Measurements from ENCODE around the gene DNASE2B.
A peak's percentile ranks its signal among the peaks of the same experiment; 100 is the strongest.

DNASE2B gene

GRCh38 chr1:84365225-84366221, 32.8 kb upstream of the DNASE2B start:
- Histone ChIP-seq H3K27ac (ENCODE audit: low read depth, low read length, poor library complexity, severe bottlenecking) (no peak overlapping the region), H3K9me2 (ENCODE audit: low read depth, low read length) (no peaks in the 10 kb centered on the region)

GRCh38 chr1:84366786-84367185, 31.5 kb upstream of the DNASE2B start:
- no peaks in the 10 kb centered on the region for H3K9me2 ChIP-seq (ENCODE audit: low read depth, low read length)
- no peak overlapping the region for H3K27ac ChIP-seq (ENCODE audit: low read depth, low read length, poor library complexity, severe bottlenecking)
- H3F3A ChIP-seq (ENCODE audit: insufficient read depth, low read length): no peaks in the 10 kb centered on the region
- no peak overlapping the region for H3K4me3 ChIP-seq (ENCODE audit: low read depth, low read length, poor library complexity, severe bottlenecking)
- H2AFZ ChIP-seq (ENCODE audit: low read length): no peak overlapping the region
- H3K4me2 ChIP-seq (ENCODE audit: low read length): no peak overlapping the region
- H4K20me1 ChIP-seq (ENCODE audit: insufficient read depth, low read length): no peaks in the 10 kb centered on the region
- no peak overlapping the region for H3K9ac ChIP-seq (ENCODE audit: low read length)
- no peaks in the 10 kb centered on the region for H3K27me3 ChIP-seq (ENCODE audit: insufficient read depth, low read length)
- TF ChIP-seq CTCF (IDR thresholded peaks at IDR 0.05; ENCODE audit: low read length) (no peak), EZH2 (IDR thresholded peaks at IDR 0.05; ENCODE audit: borderline replicate concordance, low read length) (no peak)
- no peaks in the 10 kb centered on the region for H3K79me2 ChIP-seq (ENCODE audit: insufficient read depth, low read length)
- peaks cover 16% of the 10 kb centered on the region for H3K4me1 ChIP-seq (ENCODE audit: insufficient read depth, low read length, severe bottlenecking)
- H3K36me3 ChIP-seq (ENCODE audit: insufficient read depth, low read length): no peaks in the 10 kb centered on the region
- no peaks in the 10 kb centered on the region for H3K9me3 ChIP-seq (ENCODE audit: low read length)

More at GRCh38 chr1:84365225-84366221, 32.8 kb upstream of the DNASE2B start:
- Histone ChIP-seq H4K20me1 (ENCODE audit: insufficient read depth, low read length) (no peaks in the 10 kb centered on the region), H3K4me2 (ENCODE audit: low read length) (no peak overlapping the region; the same call in 1 of the 2 replicates), H3K4me3 (ENCODE audit: low read depth, low read length, poor library complexity, severe bottlenecking) (no peak overlapping the region), H2AFZ (ENCODE audit: low read length) (peak overlapping the region; percentile 51; the same call in 1 of the 2 replicates), H3K9me3 (ENCODE audit: low read length) (no peaks in the 10 kb centered on the region), H3F3A (ENCODE audit: insufficient read depth, low read length) (no peaks in the 10 kb centered on the region), H3K4me1 (ENCODE audit: insufficient read depth, low read length, severe bottlenecking) (peaks cover 16% of the 10 kb centered on the region), H3K9ac (ENCODE audit: low read length) (no peak overlapping the region), H3K79me2 (ENCODE audit: insufficient read depth, low read length) (no peaks in the 10 kb centered on the region), H3K27me3 (ENCODE audit: insufficient read depth, low read length) (no peaks in the 10 kb centered on the region), H3K36me3 (ENCODE audit: insufficient read depth, low read length) (no peaks in the 10 kb centered on the region)
- no peak for TF ChIP-seq EZH2 (IDR thresholded peaks at IDR 0.05; ENCODE audit: borderline replicate concordance, low read length)
- TF ChIP-seq CTCF (IDR thresholded peaks at IDR 0.05; ENCODE audit: low read length): no peak

GRCh38 chr1:84367219-84367618, 31.1 kb upstream of the DNASE2B start:
- no peaks in the 10 kb centered on the region for H3F3A ChIP-seq (ENCODE audit: insufficient read depth, low read length)
- TF ChIP-seq CTCF (IDR thresholded peaks at IDR 0.05; ENCODE audit: low read length) (no peak), EZH2 (IDR thresholded peaks at IDR 0.05; ENCODE audit: borderline replicate concordance, low read length) (no peak)
- no peaks in the 10 kb centered on the region for H3K9me2 ChIP-seq (ENCODE audit: low read depth, low read length)
- no peak overlapping the region for H3K4me3 ChIP-seq (ENCODE audit: low read depth, low read length, poor library complexity, severe bottlenecking)
- H3K36me3 ChIP-seq (ENCODE audit: insufficient read depth, low read length): no peaks in the 10 kb centered on the region
- no peaks in the 10 kb centered on the region for H3K79me2 ChIP-seq (ENCODE audit: insufficient read depth, low read length)
- H3K4me2 ChIP-seq (ENCODE audit: low read length): no peak overlapping the region
- H3K4me1 ChIP-seq (ENCODE audit: insufficient read depth, low read length, severe bottlenecking): peaks cover 16% of the 10 kb centered on the region
- H3K9ac ChIP-seq (ENCODE audit: low read length): no peak overlapping the region
- H2AFZ ChIP-seq (ENCODE audit: low read length): no peak overlapping the region
- H3K27ac ChIP-seq (ENCODE audit: low read depth, low read length, poor library complexity, severe bottlenecking): no peak overlapping the region
- H3K27me3 ChIP-seq (ENCODE audit: insufficient read depth, low read length): no peaks in the 10 kb centered on the region
- H3K9me3 ChIP-seq (ENCODE audit: low read length): no peaks in the 10 kb centered on the region
- H4K20me1 ChIP-seq (ENCODE audit: insufficient read depth, low read length): no peaks in the 10 kb centered on the region

Measured in OCI-LY1 (cell line).